Liver (tissue), 3 donors: ENCODE measurements around the gene ESD.

Experiments
- ATF3 ChIP-seq: IDR thresholded peaks from 2 replicates; pipeline ENCODE4 v1.6.1; 2016; ENCODE audit warnings: antibody characterized with exemption
- CTCF ChIP-seq: fragments of 150-350 bp; IDR thresholded peaks from 2 replicates; pipeline ENCODE4 v1.5.1; 2017; ENCODE audit warnings: improper control_type of control experiment, low read depth, low read length; ENCODE audit not compliant: missing input control
- EGR1 ChIP-seq, 2 donors: IDR thresholded peaks; 2 replicates each; pipeline ENCODE4 v1.6.1; 2016 to 2018; ENCODE audit warnings: antibody characterized with exemption in 2 of 2, low read depth in 2 of 2
- HNF4G ChIP-seq: IDR thresholded peaks from 2 replicates; pipeline ENCODE4 v1.6.1; 2016; ENCODE audit warnings: antibody characterized with exemption
- JUND ChIP-seq, 2 donors: IDR thresholded peaks; 2 replicates each; pipeline ENCODE4 v1.6.1; 2016; ENCODE audit warnings: antibody characterized with exemption in 2 of 2
- TAF1 ChIP-seq: conservative IDR thresholded peaks from 2 replicates; pipeline ENCODE4 v1.6.1; 2016; ENCODE audit warnings: antibody characterized with exemption, mild to moderate bottlenecking
- donor health status: healthy.
- donor health status: healthy.

GRCh38 chr13:46795321-46795720 lies 1.6 kb downstream of the ESD start:
- TF ChIP-seq TAF1 (no peak), CTCF (no peak), ATF3 (no peak), EGR1 (IDR thresholded peaks at IDR 0.05; ENCODE audit: low read depth in 2 of 2) (no peak), HNF4G (no peak), JUND (IDR thresholded peaks at IDR 0.05) (no peak)
